ENCODE data around the gene PTGFR. TPM values are rescaled to one million over a fixed set of nuclear protein-coding genes. Genes with fewer than 3 reads are reported as not detected.

The PTGFR gene
- polyA plus RNA-seq, 10 donors: 14.3 to 43.1 (median 27.3) TPM

DNA sequence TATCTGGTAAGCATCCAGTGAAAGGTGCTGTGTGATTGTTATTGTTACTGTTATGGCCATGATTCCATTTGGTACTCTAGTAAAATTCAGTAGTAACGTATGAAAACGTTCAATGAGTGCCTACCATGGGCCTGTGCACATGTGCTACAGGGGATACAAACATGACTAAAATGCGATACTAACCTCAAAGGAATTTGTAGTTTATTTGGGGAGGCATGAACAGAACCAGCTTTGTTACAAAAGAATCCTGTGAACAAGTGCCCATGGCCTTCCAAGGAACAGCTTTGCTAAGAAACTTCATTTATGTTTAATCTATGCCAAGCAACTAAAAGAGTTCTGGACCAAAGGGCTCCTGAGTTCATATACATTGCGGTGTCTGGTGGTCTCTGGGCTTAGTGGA is 28.7 kb downstream of the PTGFR start:
- DNase-seq: no peak

- no peak for DNase-seq
These were observed 29.4 kb downstream of the PTGFR start for GRCh38 chr1:78520216-78520615.

DNA sequence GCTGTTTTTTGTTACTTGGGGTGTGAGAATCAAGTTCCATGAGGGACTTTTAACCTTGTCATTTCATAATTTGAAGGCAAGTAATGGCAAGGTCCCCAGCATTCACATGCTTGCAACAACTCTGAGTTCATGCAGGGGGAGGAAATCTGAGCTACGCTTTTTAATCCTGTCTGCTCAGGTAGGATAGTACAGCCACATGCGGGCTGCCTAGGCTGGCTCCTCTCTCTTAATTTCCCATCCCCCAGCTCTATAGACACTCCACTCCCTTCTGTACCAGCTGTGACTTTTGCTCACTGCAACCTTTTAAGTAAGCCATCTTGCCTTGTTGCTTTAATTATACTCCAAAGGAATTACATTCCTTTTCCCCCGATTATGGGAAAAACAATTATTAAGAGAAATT is 30.1 kb downstream of the PTGFR start:
- DNase-seq: no peak

- DNase-seq: no peak
These were observed 31.4 kb downstream of the PTGFR start for GRCh38 chr1:78522136-78522535.

DNA sequence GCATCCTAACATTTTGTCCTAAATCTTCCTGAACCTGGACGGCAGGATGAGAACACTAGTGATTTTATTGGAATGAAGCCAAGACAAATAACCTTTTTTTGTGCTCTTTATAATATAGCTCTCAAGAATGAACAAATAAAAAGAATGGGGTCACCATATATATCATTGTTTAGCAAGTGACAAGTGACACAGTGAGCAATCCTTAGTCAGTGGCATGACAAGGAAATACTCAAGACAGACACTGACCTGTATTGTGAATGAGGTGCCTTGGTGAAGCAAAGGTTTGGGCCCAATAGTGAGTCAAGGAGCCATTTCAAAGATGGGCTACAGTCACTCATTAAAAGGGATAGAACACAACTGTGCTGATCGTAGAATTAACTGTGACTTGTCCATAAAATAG is 35.7 kb downstream of the PTGFR start:
- no peak for DNase-seq

- DNase-seq: no peak
These were observed 36.9 kb downstream of the PTGFR start for GRCh38 chr1:78527706-78528105.

DNA sequence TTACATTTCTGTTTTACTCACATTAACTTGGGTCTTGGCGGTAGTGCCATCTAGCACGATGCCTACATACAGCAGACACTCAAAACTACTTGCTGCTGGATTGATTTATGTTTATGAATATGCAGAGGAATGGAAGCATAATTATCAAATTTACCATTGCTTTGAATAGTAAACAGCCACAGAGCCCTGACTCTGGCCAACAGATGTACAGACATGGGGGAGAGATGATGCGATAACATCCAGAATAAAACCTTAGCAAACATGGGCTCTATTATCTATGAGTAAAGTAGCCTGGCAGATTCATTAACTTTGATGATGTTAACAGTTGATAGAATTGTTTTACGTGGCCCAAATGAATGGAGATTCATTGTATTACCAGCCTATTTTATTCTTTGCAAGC is 42.8 kb downstream of the PTGFR start:
- DNase-seq: no peak

GRCh38 chr1:78535286-78535685 is 44.5 kb downstream of the PTGFR start:
- DNase-seq: no peak

- peak in 1 of 3 donors; percentile 19 for DNase-seq
These were observed 45.7 kb downstream of the PTGFR start for GRCh38 chr1:78536427-78536826.

DNA sequence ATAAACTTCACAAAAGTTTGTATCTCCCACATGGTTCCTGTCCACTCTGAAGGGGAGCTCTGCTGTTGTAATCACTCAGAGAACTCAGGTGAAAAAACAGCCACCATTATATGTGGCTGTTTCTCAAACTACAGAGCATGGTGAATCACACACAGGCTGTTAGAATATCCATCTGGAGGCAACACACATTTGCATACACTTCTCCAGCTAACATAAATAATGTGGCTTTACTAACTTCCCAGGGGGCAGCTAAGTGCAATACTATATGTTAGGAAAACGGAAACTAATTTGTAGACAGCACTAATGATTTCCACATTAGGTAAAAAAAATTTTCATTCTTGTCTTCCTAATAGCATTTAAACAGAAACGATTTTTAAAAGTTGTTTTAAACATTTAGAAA is 49.3 kb downstream of the PTGFR start:
- DNase-seq: peak in 2 of 3 donors; percentile 14 to 15

DNA sequence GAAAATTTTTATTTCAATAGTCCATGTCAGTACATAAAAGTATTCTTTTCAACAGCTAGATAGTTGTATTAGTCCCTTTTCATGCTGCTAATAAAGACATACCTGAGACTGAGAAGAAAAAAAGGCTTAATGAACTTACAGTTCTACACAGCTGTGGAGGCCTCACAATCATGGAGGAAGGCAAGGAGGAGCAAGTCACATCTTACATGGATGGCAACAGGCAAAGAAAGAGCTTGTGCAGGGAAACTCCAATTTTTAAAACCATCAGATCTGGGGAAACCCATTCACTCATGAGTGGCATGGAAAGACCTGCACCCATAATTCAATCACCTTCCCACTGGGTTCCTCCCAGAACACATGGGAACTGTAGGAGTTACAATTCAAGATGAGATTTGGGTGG is 50.7 kb downstream of the PTGFR start:
- no peak for DNase-seq

- no peak for DNase-seq
These were observed 53.3 kb downstream of the PTGFR start for GRCh38 chr1:78543941-78544643.

DNA sequence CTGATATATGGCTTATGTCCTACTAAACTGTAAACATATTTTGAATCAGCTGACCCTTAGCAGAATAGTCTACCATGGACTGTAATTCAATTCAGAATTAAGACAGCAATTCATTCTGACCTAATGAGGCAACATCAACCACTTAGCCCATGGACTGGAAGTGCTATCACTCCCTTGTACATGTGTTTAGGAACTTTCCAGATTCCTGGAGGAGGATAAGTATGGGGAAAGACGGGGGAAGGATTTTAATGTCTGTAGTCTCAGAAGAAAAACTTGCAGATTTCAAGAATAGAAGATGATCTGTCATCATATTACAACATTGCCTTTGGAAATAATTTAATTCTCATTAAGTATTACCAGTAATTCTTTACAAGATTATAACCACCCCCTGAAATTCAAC is 56.3 kb downstream of the PTGFR start:
- DNase-seq: no peak

DNA sequence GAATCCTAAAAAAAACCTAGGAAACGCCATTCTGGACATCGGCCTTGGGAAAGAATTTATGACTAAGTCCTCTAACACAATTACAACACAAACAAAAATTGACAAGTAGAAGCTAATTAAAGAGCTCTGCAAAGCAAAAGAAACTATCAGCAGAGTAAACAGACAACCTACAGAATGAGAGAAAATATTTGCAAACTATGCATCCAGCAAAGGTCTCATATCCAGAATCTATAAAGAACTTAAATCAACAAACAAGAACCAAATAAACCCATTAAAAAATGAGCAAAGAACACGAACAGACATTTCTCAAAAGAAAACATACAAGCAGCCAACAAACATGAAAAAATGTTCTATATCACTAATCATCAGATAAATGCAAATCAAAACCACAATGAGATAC is 58.6 kb downstream of the PTGFR start:
- no peak for DNase-seq

GRCh38 chr1:78549891-78550290 is 59.1 kb downstream of the PTGFR start:
- DNase-seq: no peak

GRCh38 chr1:78553859-78554258 is 63.1 kb downstream of the PTGFR start:
- DNase-seq: no peak

GRCh38 chr1:78554840-78555239 is 64.1 kb downstream of the PTGFR start:
- no peak for DNase-seq

DNA sequence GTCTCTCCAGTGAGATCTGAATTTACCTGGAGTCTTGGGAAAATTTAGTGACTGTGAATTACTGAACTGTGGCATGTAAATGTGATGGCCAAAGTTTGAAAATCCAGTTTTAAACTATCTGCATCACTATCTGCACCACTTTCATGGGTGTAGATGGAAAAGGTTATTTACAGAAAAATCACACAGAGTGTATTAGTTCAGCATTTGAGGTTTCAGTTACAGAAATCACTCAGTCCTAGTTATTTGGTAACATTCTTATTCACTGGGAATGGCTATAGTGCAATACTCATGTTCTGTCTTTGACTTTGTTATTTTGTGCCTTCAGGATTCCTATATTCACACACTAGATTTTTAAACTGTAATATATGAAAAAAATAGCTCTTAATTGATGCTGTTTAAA is 68.9 kb downstream of the PTGFR start:
- no peak for DNase-seq

- DNase-seq: no peak
These were observed 70.0 kb downstream of the PTGFR start for GRCh38 chr1:78560811-78561210.

DNA sequence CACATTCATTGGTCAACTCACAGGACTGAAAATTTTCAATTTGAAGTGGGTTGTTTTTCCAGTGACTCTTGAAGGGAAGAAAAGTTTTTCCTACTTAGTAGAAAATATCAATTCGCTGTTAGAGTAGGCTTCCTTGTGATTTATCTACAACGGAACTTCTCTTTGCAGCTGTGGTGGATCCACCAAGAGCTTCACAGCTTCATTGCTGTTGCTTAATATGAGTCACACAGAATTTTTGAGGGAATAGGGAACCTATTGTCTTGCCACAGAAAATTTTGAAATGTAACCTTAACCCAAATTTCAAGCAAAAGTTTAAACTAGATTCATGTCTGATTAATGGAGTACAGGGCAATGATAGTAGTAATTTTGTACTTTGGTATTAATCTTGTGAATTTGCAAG is 71.1 kb downstream of the PTGFR start:
- DNase-seq: no peak

DNA sequence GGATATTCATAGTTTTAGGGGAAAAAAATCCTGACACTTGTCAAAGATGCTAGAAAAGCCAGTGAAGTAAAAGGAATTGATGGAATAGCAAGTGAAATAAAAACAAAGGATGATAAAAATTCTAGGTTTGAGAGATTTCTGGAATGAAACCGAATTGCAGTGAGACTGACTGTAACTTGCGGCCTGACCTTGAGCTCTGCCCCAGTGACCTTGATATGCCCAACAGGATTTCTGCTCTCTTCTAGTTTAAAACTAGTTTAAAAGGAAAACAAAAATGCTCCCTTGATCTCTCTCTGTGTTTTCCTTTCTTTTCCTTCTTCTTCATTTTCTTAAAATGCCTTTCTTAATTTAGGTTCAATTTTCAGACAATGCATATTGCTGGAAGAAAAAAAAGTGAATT is 74.6 kb downstream of the PTGFR start:
- DNase-seq: no peak

DNA sequence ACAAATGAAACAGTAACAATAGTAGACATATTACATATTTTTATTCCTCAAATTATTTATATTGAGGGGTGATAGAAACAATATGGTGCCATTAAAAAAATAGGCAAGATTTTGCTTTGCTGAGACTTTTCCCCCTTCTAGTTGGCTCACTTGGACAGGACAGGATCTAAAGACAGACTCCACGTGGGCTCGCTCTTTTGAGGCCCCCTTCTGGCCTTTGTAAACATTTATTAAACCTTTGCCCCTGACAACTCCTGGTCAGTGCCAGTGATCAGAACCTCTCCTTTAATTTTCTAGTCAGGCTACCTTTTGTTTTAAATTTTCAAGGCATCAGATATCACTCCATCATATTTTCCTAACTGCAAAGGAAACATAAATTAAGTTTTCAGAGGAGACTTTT is 79.8 kb downstream of the PTGFR start:
- no peak for DNase-seq

- no peak for DNase-seq
These were observed 86.7 kb downstream of the PTGFR start for GRCh38 chr1:78577257-78578100.

Measured in muscle of back (tissue), 11 donors.